GM12801 (cell line): ENCODE data around the gene ZNF521.

Experiments
- CTCF ChIP-seq: IDR thresholded peaks from one replicate; pipeline ENCODE4 v1.5.1; 2011; ENCODE audit warnings: control low read depth; ENCODE audit not compliant: insufficient read length; ENCODE audit errors: extremely low read depth

Gene ZNF521

DNA sequence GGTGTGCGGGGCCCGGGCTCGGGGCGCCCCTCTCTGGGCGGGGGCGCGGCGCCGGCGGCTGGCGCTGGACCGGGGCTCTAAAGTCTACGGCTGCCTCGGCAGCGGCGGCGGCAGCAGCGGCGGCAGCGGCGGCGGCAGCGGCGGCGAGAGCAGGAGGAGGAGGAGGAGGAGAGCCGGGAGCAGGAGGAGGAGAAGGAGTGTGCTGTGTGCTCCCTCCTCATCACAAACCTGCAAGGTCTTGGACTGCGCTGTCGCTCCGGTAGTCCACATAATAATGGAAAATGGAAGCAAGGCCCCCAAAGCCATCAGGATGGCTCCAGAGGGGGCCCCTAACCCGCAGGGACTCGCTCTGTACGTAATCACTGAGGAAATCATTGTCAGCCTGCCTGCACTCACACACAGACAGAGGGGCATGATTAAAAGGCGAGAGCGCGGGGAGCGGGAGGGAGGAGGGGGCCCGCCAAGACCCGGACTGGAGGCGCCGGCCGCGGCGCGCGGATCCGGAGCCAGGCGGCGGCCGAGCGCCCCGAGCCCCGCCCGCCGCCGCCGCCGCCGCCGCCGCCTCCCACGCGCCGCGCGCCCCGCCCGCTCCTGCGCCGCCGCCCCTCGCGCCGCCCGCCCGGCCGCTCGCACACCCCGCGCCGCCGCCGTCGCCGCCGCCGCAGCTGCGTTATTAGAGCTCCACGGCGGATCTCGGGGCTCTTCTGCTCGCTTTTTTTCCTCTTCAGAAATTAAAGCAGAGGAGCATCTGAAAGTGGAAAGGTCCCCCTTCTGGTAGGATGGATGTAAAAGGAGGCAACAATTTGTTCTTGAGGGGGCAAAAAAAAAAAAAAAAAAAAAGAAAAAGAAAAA lies at the start of gene ZNF521:
Gene ZNF521 (minus strand): TSS at position 390 of the 852 bp plus-strand sequence. CDS start 1,220 bp downstream, outside the sequence.
- no peak for TF ChIP-seq CTCF

- TF ChIP-seq CTCF, result no peak
These were observed 47.6 kb upstream of the ZNF521 start for GRCh38 chr18:25399554-25399953.

DNA sequence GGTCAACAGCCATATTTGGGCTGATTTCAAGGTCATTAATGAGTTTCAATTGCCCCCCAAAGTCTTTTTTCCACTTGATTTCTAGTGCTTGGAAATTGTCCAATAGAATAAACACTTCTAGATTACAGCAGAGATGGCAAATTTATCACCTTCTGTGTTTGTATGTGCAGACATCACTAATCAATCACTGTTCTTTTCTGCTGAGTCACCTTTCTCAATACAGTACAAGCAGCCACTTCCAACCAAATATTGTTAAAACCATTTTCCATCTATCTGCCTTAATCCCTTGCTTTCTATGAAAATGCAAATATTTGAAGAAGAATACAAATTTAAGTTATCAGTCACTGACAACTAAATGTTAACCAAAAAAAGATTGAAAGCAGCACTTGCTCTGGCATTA lies 40.2 kb upstream of the ZNF521 start:
- TF ChIP-seq CTCF, result no peak

DNA sequence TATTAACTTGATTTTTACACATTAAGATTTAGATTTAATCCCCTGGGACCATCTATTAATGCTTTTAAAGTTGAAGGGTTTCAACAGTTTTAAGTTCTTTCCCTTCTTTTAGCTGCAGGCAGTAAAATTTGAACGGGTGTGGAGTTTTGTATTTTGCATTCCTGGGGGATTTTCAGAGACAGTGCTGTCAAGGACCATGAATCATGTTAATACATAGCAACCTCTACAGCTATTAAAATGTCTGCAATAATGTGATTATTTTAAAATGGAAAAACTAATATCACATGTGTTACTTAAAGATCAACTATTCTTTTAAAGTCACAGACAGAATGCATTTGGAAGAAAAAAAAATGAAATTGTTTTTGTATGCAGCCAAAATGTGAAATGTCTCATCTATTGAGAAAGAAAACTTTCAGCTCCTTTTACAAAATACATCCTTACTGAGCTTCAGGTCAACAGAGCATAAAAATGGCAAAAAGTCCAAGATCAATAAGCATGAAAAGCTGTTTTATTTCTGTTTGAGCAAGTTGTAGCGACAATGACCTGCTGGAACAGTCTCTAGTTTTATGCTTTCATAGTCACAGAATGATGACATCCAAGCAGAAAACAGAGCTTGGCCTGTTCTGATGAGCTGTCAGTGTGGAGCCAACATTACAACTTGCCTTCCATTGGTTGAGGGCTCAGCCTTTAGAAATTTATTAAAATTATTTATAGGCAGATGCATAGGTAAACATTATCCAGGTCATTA lies 21.6 kb upstream of the ZNF521 start:
- TF ChIP-seq CTCF, result no peak

GRCh38 chr18:25370391-25370790 lies 18.4 kb upstream of the ZNF521 start:
- TF ChIP-seq CTCF, result no peak

- no peak for TF ChIP-seq CTCF
These were observed 13.3 kb upstream of the ZNF521 start for GRCh38 chr18:25365242-25365641.

DNA sequence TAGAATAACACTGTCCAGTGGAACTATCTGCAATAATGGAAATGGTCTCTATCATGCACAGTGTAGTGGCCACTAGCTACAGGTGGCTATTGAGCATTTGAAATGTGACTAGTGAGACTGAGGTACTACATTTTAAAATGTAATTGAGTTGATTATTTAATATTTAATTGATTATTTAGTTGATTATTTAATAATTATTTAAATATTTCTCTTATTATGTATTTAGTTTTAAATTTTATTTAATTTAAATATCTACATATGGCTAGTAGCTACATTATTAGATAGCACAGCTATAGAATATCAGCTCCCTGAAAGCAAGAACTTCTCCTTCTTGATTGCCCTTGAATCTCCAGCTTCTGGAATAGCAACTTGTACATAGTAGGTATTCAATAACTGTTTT lies 12.8 kb upstream of the ZNF521 start:
- TF ChIP-seq CTCF, result no peak
